G401 (cell line): ENCODE measurements around the gene CNOT6. TPM values are rescaled to one million over a fixed set of nuclear protein-coding genes. Genes with fewer than 3 reads are reported as not detected.

Experiments
- DNase-seq: peaks from one replicate; pipeline ENCODE4 v3.0.0-alpha.2; 2015; ENCODE audit warnings: low spot score
- in situ Hi-C: cut with HindIII; loops from 2 replicates; pipeline ENCODE4 v1.10.0; 2016; ENCODE audit warnings: low sequenced_read_pairs, mixed read lengths
- total RNA-seq: library from RNA; depleted of rRNA; stranded (reverse); fragments of >200 nt; shearing (Covaris generic); gene quantifications from 2 replicates; pipeline ENCODE4 v1.2.3, GENCODE V29; 2014; rRNA removed

CNOT6 gene
- total RNA-seq, 1 experiment from 2014 or later, result 15.5 TPM

GRCh38 chr5:180625791-180626660 is 131.8 kb downstream of the CNOT6 start:
- DNase-seq, result no peak
- in situ Hi-C loops, result no loop called here

DNA sequence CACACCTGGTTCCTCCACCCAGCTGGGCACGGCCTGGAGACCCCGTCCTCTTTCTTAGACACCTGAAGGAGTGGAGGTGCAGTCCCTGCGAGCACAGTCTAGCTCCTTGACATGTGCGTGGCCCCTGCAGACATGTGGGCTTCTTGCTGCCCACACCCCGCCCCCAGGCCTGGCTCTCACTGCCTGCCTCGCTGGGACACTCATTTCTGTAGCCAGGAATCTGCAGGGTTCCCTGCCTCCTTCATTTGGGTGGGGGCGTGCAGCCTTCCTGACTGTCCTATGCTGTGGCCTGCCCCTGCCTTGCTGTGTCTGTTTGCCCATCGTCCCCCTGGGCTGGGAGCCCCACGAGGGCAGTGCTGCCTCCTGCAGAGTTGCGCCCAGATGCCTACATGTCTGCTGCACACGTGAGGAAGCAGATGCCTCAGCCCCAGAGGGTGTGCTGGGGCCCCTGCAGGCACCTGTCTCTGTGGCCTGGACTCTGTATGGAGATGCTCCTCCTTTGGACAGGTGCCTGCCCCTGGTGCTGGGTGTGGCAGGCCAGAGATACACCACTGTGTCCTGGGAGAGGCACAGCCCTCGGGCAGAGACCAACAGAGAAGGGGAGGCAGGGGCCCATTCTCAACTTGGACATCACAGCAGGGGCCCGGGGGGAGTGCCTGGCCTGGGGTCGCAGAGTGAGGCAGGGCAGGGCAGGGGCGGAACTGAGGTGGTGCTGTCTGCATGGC is 132.6 kb downstream of the CNOT6 start:
- in situ Hi-C loops, result no loop called here
- DNase-seq, result no peak

DNA sequence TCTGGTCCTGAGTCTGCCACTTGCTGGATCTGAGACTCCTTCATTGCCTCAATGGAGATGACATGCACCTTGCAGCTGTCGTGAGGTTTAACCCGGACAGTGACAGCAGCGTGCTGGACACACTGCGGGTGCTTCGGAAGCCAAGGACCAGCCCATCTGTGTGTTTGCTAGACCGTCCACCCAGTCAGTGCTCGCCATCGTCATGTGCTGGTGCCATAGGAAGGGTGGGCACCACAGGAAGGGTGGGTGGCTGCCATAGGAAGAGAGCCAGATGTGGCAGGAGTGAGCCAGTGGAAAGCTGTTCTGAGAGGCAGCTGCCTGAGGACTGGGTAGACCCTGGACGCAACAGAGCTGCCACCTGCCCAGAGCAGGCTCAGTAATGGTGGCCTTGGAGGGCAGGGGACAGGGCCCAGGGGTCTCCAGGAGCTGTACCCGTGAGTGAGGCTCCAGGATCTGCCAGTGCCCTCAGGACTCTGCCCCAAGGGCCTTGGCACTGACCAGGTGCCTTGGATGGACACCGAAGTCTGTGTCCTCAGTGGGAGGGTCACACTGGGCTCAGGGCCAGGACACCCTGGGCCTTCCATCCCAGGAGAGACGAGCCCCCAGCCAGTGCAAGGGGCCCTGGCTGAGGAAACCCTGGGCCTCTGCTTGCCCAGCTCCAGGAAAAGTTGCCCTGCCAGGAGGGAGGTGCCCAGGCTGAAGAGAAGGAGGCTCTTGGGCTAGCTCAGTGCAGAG is 133.4 kb downstream of the CNOT6 start:
- no peak for DNase-seq
- in situ Hi-C loops, result no loop called here

Other genes with a start within 250 kb of the CNOT6 start
- gene MAPK9, start 202.3 kb upstream of the CNOT6 start, total RNA-seq, result 44.2 and 83.2 TPM in 2 replicates
- 1.2 and 2.4 TPM in 2 replicates for gene GFPT2, start 141.0 kb upstream of the CNOT6 start, total RNA-seq
- gene SCGB3A1, start 97.1 kb downstream of the CNOT6 start, total RNA-seq, result not detected in 2 replicates
- gene FLT4, start 155.2 kb downstream of the CNOT6 start, total RNA-seq, result 15.7 and 31.3 TPM in 2 replicates
- gene OR2Y1, start 245.7 kb downstream of the CNOT6 start, total RNA-seq, result not detected in 2 replicates